SK-N-SH (cell line): Measurements from ENCODE around the gene ZNF761. TPM values are rescaled to one million over a fixed set of nuclear protein-coding genes. Genes with fewer than 3 reads are reported as not detected.
"Not testable (repeated sequence)": the region's sequence is repeated elsewhere in the genome, so short reads cannot be mapped to it uniquely, and the experiment has no call there.

Experiments
- CTCF ChIA-PET: fragments of 300-600, 350-600 bp; formaldehyde crosslinking; extraction: SDS; loops from one replicate; lab custom pipeline; 2021; lab: Yijun Ruan, JAX
- POLR2A ChIA-PET: fragments of 350-600 bp; sonication (Branson Sonifier 250); formaldehyde crosslinking; extraction: SDS; loops from one replicate; lab custom pipeline; 2020; ENCODE audit warnings: antibody characterized with exemption, inconsistent platforms; lab: Yijun Ruan, JAX
- DNase-seq: peaks from one replicate; pipeline ENCODE4 v3.0.0; 2012
- H2AFZ ChIP-seq: fragments of 200-600 bp; sonication (generic); 2 replicates; pipeline ENCODE4 v1.8.1; 2016; ENCODE audit warnings: antibody characterized with exemption, mild to moderate bottlenecking, low read depth
- H3F3A ChIP-seq: fragments of 200-600 bp; sonication (generic); replicated peaks from 2 replicates; pipeline ENCODE3; 2016; ENCODE audit warnings: antibody characterized with exemption, mild to moderate bottlenecking; ENCODE audit not compliant: insufficient read depth
- H3K27ac ChIP-seq, 2 experiments: fragments of 200-500 bp in 1 of 2; fragments of 200-600 bp in 1 of 2; sonication (Bioruptor generic) in 1 of 2; sonication (generic), shearing (Covaris generic) in 1 of 2; 2 replicates each; pipeline versions ENCODE4 v1.5.1 to v1.6.1; 2014 to 2016; ENCODE audit warnings: low read depth in 2 of 2, inconsistent platforms in 1 of 2, low read length in 1 of 2, mild to moderate bottlenecking in 1 of 2, mixed read lengths in 1 of 2
- H3K27me3 ChIP-seq: fragments of 200-600 bp; sonication (generic), shearing (Covaris generic); 2 replicates; pipeline ENCODE4 v1.6.1; 2016; ENCODE audit warnings: mixed run types; ENCODE audit not compliant: insufficient read depth
- H3K36me3 ChIP-seq, 2 experiments: fragments of 200-500 bp in 1 of 2; fragments of 200-600 bp in 1 of 2; sonication (Bioruptor generic) in 1 of 2; sonication (generic) in 1 of 2; replicated peaks in 1 of 2; 2 replicates each; pipeline versions ENCODE3 to v1.5.1; 2014 to 2016; ENCODE audit warnings: low read length in 1 of 2, mild to moderate bottlenecking in 1 of 2; ENCODE audit not compliant: insufficient read depth in 2 of 2, control insufficient read depth in 1 of 2
- H3K4me1 ChIP-seq, 2 experiments: fragments of 200-500 bp in 1 of 2; fragments of 200-600 bp in 1 of 2; sonication (Bioruptor generic) in 1 of 2; sonication (generic), shearing (Covaris generic) in 1 of 2; 2 replicates each; pipeline versions ENCODE4 v1.5.1 to v1.6.1; 2014 to 2016; ENCODE audit warnings: low read depth in 1 of 2, low read length in 1 of 2, mixed run types in 1 of 2; ENCODE audit not compliant: insufficient read depth in 2 of 2, control insufficient read depth in 1 of 2
- H3K4me2 ChIP-seq: fragments of 200-600 bp; sonication (generic), shearing (Covaris generic); 2 replicates; pipeline ENCODE4 v1.6.1; 2017; ENCODE audit warnings: mixed run types
- H3K4me3 ChIP-seq, 2 experiments: fragments of 200-500 bp in 1 of 2; fragments of 200-600 bp in 1 of 2; sonication (Bioruptor generic) in 1 of 2; sonication (generic), shearing (Covaris generic) in 1 of 2; 2 replicates each; pipeline versions ENCODE4 v1.5.1 to v1.8.1; 2014 to 2016; ENCODE audit warnings: low read depth in 2 of 2, inconsistent platforms in 1 of 2, low read length in 1 of 2, mild to moderate bottlenecking in 1 of 2, mixed read lengths in 1 of 2, moderate library complexity in 1 of 2
- H3K79me2 ChIP-seq: fragments of 200-600 bp; sonication (generic); 2 replicates; pipeline ENCODE4 v1.8.1; 2017; ENCODE audit warnings: mild to moderate bottlenecking; ENCODE audit not compliant: insufficient read depth
- H3K9ac ChIP-seq: fragments of 200-600 bp; sonication (generic); 2 replicates; pipeline ENCODE4 v1.6.1; 2017; ENCODE audit warnings: mixed run types
- H3K9me2 ChIP-seq: fragments of 200-600 bp; sonication (generic); 2 replicates; pipeline ENCODE4 v1.6.1; 2017; ENCODE audit warnings: mixed run types
- H3K9me3 ChIP-seq: fragments of 200-600 bp; sonication (generic); 2 replicates; pipeline ENCODE4 v1.6.1; 2017; ENCODE audit warnings: mixed run types, mild to moderate bottlenecking, moderate library complexity
- H4K20me1 ChIP-seq: fragments of 200-600 bp; sonication (generic); 2 replicates; pipeline ENCODE4 v1.6.1; 2017; ENCODE audit warnings: mild to moderate bottlenecking, mixed run types; ENCODE audit not compliant: insufficient read depth
- CHD2 ChIP-seq: fragments of 150-350 bp; IDR thresholded peaks from 2 replicates; pipeline ENCODE4 v1.6.1; 2018; ENCODE audit warnings: low read length; ENCODE audit not compliant: partially characterized antibody
- CTCF ChIP-seq: fragments of 200-600 bp; sonication (generic); IDR thresholded peaks from 2 replicates; pipeline ENCODE4 v1.6.1; 2017; ENCODE audit warnings: antibody characterized with exemption, mild to moderate bottlenecking, moderate library complexity
- ELF1 ChIP-seq: IDR thresholded peaks from 2 replicates; pipeline ENCODE4 v1.4.0; 2012
- EP300 ChIP-seq, 2 experiments: IDR thresholded peaks; 2 replicates each; pipeline versions ENCODE4 v1.4.0 to v1.6.1; 2012; ENCODE audit warnings: borderline replicate concordance in 1 of 2, low read depth in 1 of 2, low read length in 1 of 2
- FOSL2 ChIP-seq: IDR thresholded peaks from 2 replicates; pipeline ENCODE4 v1.4.0; 2012; ENCODE audit warnings: low read depth, mild to moderate bottlenecking, moderate library complexity, borderline replicate concordance
- SIN3A ChIP-seq: IDR thresholded peaks from 2 replicates; pipeline ENCODE4 v1.6.1; 2012; ENCODE audit warnings: low read depth, mild to moderate bottlenecking, low read length, moderate library complexity, borderline replicate concordance
- TEAD4 ChIP-seq: IDR thresholded peaks from 2 replicates; pipeline ENCODE4 v1.4.0; 2012; ENCODE audit warnings: mild to moderate bottlenecking, borderline replicate concordance; ENCODE audit not compliant: insufficient read depth
- ZBTB33 ChIP-seq: IDR thresholded peaks from 2 replicates; pipeline ENCODE4 v1.4.0; 2012; ENCODE audit warnings: low read depth, borderline replicate concordance
- WGBS: methylation state at CpG from one replicate; pipeline ENCODE4 v1.1.6; 2017; ENCODE audit warnings: low lambda C conversion rate; 5-methylcytosine and 5-hydroxymethylcytosine counted together
- polyA plus RNA-seq, 3 experiments: library from polyadenylated mRNA; depleted of rRNA; stranded (reverse); fragments of >200 nt; gene quantifications; 2 replicates each; pipeline ENCODE4 v1.2.3, GENCODE V29; 2012

Gene ZNF761
- polyA plus RNA-seq, 1 of the 3 experiments (the other 2 are of a cell fraction), result 5.9 TPM

GRCh38 chr19:53485046-53486004 lies 53.5 kb downstream of the ZNF761 start (continued):
- no peak for TF ChIP-seq ELF1
- TF ChIP-seq SIN3A, result no peak

GRCh38 chr19:53492153-53492552 lies 60.4 kb downstream of the ZNF761 start:
- Histone ChIP-seq H3K4me1 (no peaks in the 10 kb centered on the region), H3K9me2 (no peaks in the 10 kb centered on the region), H3F3A (no peaks in the 10 kb centered on the region), H3K9me3 (peaks cover 6% of the 10 kb centered on the region; the same call in 1 of the 2 replicates), H3K36me3 (peaks cover 3 to 44% of the 10 kb centered on the region in 2 experiments), H3K79me2 (no peaks in the 10 kb centered on the region), H3K4me2 (no peak overlapping the region), H3K4me3 (no peak overlapping the region), H3K27me3 (no peaks in the 10 kb centered on the region), H3K9ac (no peak overlapping the region), H3K27ac (no peak overlapping the region), H4K20me1 (no peaks in the 10 kb centered on the region), H2AFZ (no peak overlapping the region)
- 52% methylated on average over 5 of the region's 5 CpGs for WGBS
- CTCF ChIA-PET, result no interaction called here
- TF ChIP-seq CTCF (no peak), TEAD4 (no peak), FOSL2 (no peak), EP300 (IDR thresholded peaks at IDR 0.05; ENCODE audit: borderline replicate concordance in 1 of 2, low read depth in 1 of 2, low read length in 1 of 2) (no peak), CHD2 (no peak), ZBTB33 (no peak)
- no peak for DNase-seq
- POLR2A ChIA-PET, result no interaction called here

GRCh38 chr19:53497311-53498023 lies 65.7 kb downstream of the ZNF761 start:
- H3K4me3 ChIP-seq, H3K79me2 ChIP-seq, H2AFZ ChIP-seq, H3K9me3 ChIP-seq, H3K4me2 ChIP-seq, DNase-seq, H3K27ac ChIP-seq, H4K20me1 ChIP-seq, POLR2A ChIA-PET, H3K9ac ChIP-seq, H3F3A ChIP-seq, H3K36me3 ChIP-seq, CTCF ChIA-PET, H3K4me1 ChIP-seq, H3K9me2 ChIP-seq, H3K27me3 ChIP-seq: not testable (repeated sequence)
- WGBS, result 47% methylated on average over 11 of the region's 11 CpGs

- H2AFZ ChIP-seq, H3K79me2 ChIP-seq, H3K4me2 ChIP-seq, H3K4me3 ChIP-seq, H3K27ac ChIP-seq, H3K36me3 ChIP-seq, H3K9ac ChIP-seq, H4K20me1 ChIP-seq, H3K9me3 ChIP-seq, H3K4me1 ChIP-seq, H3K27me3 ChIP-seq, H3F3A ChIP-seq, H3K9me2 ChIP-seq, DNase-seq, CTCF ChIA-PET, POLR2A ChIA-PET: not testable (repeated sequence)
- WGBS, result 66% methylated on average over 4 of the region's 4 CpGs
Observed at GRCh38 chr19:53498024-53498395, 66.2 kb downstream of the ZNF761 start.
